Parathyroid adenoma (tissue), 2 donors: Measurements from ENCODE around the gene CAP2.
"Not testable (repeated sequence)": the region's sequence is repeated elsewhere in the genome, so short reads cannot be mapped to it uniquely, and the experiment has no call there.

Experiments used
- H2AFZ ChIP-seq: fragments of 300-600 bp; sonication (generic); one replicate; pipeline ENCODE4 v1.7.0; 2017; ENCODE audit warnings: antibody characterized with exemption, mild to moderate bottlenecking
- H3K27ac ChIP-seq: fragments of 300-600 bp; sonication (generic); one replicate; pipeline ENCODE4 v1.7.0; 2017
- H3K27me3 ChIP-seq: fragments of 300-600 bp; sonication (generic); one replicate; pipeline ENCODE4 v1.7.0; 2017; ENCODE audit warnings: low read length; ENCODE audit not compliant: control insufficient read depth, insufficient read depth
- H3K36me3 ChIP-seq: fragments of 300-600 bp; sonication (generic); one replicate; pipeline ENCODE4 v1.7.0; 2017; ENCODE audit warnings: low read length; ENCODE audit not compliant: control insufficient read depth, insufficient read depth
- H3K4me1 ChIP-seq: fragments of 300-600 bp; sonication (generic); one replicate; pipeline ENCODE4 v1.7.0; 2017; ENCODE audit warnings: control low read depth
- H3K4me2 ChIP-seq: fragments of 300-600 bp; sonication (generic); one replicate; pipeline ENCODE4 v1.7.0; 2017; ENCODE audit warnings: low read length
- H3K4me3 ChIP-seq: fragments of 300-600 bp; sonication (generic); one replicate; pipeline ENCODE4 v1.7.0; 2017; ENCODE audit warnings: low read depth, low read length
- H3K79me2 ChIP-seq: fragments of 300-600 bp; sonication (generic); one replicate; pipeline ENCODE4 v1.7.0; 2017; ENCODE audit warnings: control low read depth
- H3K9ac ChIP-seq: fragments of 300-600 bp; sonication (generic); one replicate; pipeline ENCODE4 v1.7.0; 2017; ENCODE audit warnings: mild to moderate bottlenecking
- H3K9me3 ChIP-seq: fragments of 300-600 bp; sonication (generic); one replicate; pipeline ENCODE4 v1.7.0; 2017; ENCODE audit warnings: low read length; ENCODE audit not compliant: control insufficient read depth
- TF ChIP-seq, protein P1 (sequence below): fragments of 300-600 bp; sonication (generic); IDR thresholded peaks from one replicate; pipeline ENCODE4 v1.7.0; 2017; ENCODE audit warnings: antibody characterized with exemption, mild to moderate bottlenecking
- donor health status: primary hyperparathyroidism.

The CAP2 gene

GRCh38 chr6:17395112-17395511 lies 1.7 kb downstream of the CAP2 start:
- Histone ChIP-seq H3K9me3 (no peaks in the 10 kb centered on the region), H3K9ac (no peak overlapping the region), H3K27ac (no peak overlapping the region), H3K27me3 (no peaks in the 10 kb centered on the region), H3K4me1 (no peaks in the 10 kb centered on the region), H2AFZ (no peak overlapping the region), H3K4me3 (no peak overlapping the region), H3K79me2 (no peaks in the 10 kb centered on the region), H3K4me2 (no peak overlapping the region), H3K36me3 (no peaks in the 10 kb centered on the region)
- TF ChIP-seq, protein P1, sequence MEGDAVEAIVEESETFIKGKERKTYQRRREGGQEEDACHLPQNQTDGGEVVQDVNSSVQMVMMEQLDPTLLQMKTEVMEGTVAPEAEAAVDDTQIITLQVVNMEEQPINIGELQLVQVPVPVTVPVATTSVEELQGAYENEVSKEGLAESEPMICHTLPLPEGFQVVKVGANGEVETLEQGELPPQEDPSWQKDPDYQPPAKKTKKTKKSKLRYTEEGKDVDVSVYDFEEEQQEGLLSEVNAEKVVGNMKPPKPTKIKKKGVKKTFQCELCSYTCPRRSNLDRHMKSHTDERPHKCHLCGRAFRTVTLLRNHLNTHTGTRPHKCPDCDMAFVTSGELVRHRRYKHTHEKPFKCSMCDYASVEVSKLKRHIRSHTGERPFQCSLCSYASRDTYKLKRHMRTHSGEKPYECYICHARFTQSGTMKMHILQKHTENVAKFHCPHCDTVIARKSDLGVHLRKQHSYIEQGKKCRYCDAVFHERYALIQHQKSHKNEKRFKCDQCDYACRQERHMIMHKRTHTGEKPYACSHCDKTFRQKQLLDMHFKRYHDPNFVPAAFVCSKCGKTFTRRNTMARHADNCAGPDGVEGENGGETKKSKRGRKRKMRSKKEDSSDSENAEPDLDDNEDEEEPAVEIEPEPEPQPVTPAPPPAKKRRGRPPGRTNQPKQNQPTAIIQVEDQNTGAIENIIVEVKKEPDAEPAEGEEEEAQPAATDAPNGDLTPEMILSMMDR: no peak

DNA sequence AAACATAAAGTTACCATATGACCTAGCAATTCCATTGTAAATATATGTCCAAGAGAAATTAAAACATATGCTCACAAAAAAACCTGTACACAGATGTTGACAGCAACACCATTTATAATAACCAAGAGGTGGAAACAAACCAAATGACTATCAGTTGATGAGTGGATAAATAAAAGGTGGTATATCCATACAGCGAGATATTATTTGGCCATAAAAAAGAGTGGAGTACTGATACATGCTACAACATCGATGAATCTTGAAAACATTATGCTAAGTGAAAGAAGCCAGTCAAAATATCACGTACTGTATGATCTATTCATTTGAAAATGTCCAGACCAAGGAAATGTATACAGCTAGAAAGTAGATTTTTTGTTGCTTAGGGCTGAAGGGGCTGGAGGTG lies 2.9 kb downstream of the CAP2 start:
- Histone ChIP-seq H3K4me3 (no peak overlapping the region), H3K27ac (no peak overlapping the region), H3K36me3 (no peaks in the 10 kb centered on the region), H3K9ac (no peak overlapping the region), H3K27me3 (no peaks in the 10 kb centered on the region), H3K4me2 (no peak overlapping the region), H3K79me2 (no peaks in the 10 kb centered on the region), H3K9me3 (no peaks in the 10 kb centered on the region), H2AFZ (no peak overlapping the region), H3K4me1 (no peaks in the 10 kb centered on the region)
- TF ChIP-seq, protein P1: no peak

DNA sequence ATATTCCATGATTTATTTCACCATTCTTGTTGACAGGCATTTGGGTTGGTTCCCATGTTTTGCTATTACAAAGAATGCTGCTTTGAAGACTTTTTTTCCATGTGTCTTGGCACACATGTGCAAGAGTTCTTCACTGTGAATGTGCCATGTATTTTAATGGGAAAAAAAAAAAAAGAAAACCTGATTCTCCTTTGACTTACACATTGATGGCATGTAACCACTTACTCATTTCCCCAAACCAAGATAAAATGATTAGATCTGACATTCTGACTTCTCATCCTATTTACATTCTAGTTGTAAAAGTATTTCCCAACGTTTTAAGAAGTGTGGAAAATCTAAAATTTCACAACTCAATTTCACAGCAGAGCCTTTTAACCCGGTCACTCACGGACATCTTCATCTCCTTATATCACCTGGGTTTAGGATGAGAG lies 4.4 kb downstream of the CAP2 start:
- no peaks in the 10 kb centered on the region for H3K27me3 ChIP-seq
- no peaks in the 10 kb centered on the region for H3K36me3 ChIP-seq
- no peaks in the 10 kb centered on the region for H3K9me3 ChIP-seq
- TF ChIP-seq, protein P1: no peak
- H3K79me2 ChIP-seq: no peaks in the 10 kb centered on the region
- no peak overlapping the region for H3K9ac ChIP-seq
- H3K4me2 ChIP-seq: no peak overlapping the region
- H3K27ac ChIP-seq: no peak overlapping the region
- no peak overlapping the region for H3K4me3 ChIP-seq
- H3K4me1 ChIP-seq: no peaks in the 10 kb centered on the region
- H2AFZ ChIP-seq: no peak overlapping the region

GRCh38 chr6:17405181-17405943 lies 12.0 kb downstream of the CAP2 start:
- H3K9ac ChIP-seq, H3K79me2 ChIP-seq, H3K27ac ChIP-seq, H3K4me2 ChIP-seq, H3K36me3 ChIP-seq, H3K4me3 ChIP-seq, H2AFZ ChIP-seq, H3K9me3 ChIP-seq, H3K27me3 ChIP-seq, H3K4me1 ChIP-seq: not testable (repeated sequence)

- Histone ChIP-seq H3K79me2 (no peaks in the 10 kb centered on the region), H3K4me1 (peaks cover 3% of the 10 kb centered on the region), H3K4me2 (no peak overlapping the region), H2AFZ (no peak overlapping the region), H3K27ac (no peak overlapping the region), H3K9ac (no peak overlapping the region), H3K4me3 (no peak overlapping the region), H3K36me3 (no peaks in the 10 kb centered on the region), H3K27me3 (no peaks in the 10 kb centered on the region), H3K9me3 (no peaks in the 10 kb centered on the region)
- TF ChIP-seq, protein P1: no peak
Observed at GRCh38 chr6:17405944-17406245, 12.5 kb downstream of the CAP2 start.
